ENCODE data around the gene FBXO34. TPM values are rescaled to one million over a fixed set of nuclear protein-coding genes. Genes with fewer than 3 reads are reported as not detected.

Gene FBXO34
- total and polyA plus RNA-seq, 10 of the 15 experiments (the other 5 are each of a cell fraction or from before 2014, with no cell fraction given), result 5.6 to 22.8 (median 17.6) TPM

DNA sequence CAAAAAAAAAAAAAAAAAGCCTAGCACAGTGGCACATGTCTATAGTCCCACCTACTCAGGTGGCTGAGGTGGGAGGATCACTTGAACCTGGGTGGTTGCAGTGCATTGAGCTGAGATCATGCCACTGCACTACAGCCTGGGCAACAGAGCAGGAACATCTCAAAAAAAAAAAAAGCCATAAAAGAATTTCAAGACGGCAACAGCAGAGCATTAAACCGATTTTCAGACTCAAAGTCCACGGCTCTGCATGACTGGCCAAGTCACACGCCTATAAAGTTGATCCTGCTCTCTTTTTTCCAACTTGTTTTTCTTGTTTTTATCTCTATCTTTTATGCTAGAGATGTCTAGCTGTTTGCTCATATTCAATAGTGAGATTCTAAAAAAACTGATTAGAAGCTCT, 45.3 kb downstream of the FBXO34 start (continued):
- no peak for TF ChIP-seq STAT3 (IDR thresholded peaks at IDR 0.05; ENCODE audit: low read depth, low read length)
- no peak for TF ChIP-seq ZZZ3 (IDR thresholded peaks at IDR 0.05; ENCODE audit: control insufficient read depth, insufficient read length, low read depth)
- TF ChIP-seq ESRRA (IDR thresholded peaks at IDR 0.05; ENCODE audit: low read length), result no peak
- no peak for TF ChIP-seq FOXM1 (IDR thresholded peaks at IDR 0.05; ENCODE audit: low read depth, low read length)
- TF ChIP-seq TARDBP (IDR thresholded peaks at IDR 0.05; ENCODE audit: borderline replicate concordance), result no peak

DNA sequence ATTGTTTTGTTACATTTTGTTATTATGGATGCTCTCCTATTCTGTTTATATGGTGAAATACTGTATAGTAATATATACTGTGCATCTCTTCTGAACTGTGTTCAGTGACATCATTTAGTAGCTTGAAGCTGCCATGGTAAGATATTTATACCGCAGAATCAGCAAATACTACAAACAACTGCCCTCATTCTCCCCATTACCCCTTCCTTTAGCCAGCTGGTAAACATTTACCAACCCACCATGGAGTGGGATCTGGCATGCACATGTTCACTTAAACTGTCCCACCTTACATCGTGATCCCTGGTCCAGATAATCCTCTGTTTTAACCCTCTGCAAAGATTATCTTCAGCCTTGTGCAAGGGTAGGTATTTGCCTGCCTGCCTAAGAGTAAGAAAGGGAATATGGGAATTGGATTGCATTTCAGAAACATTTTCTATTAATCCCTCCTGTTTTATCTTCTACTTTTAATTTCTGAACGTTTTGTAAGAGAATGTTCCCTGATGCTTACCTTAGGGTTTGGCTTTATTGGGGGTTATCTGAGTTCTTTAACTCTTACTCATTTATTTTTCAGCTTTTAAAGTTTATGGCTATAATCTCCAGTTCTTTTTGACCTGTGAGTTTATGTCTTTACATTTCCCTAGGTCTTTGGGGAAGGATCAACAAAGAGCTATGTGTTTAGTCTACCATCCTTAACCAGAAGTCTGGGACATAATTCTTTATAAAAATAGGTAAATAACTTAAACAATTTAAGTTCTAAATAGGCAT, 46.5 kb downstream of the FBXO34 start:
- ATAC-seq, result no peak
- no peaks in the 10 kb centered on the region for H3K4me1 ChIP-seq (ENCODE audit: control insufficient read depth, insufficient read depth, low read length)
- no peaks in the 10 kb centered on the region for H4K20me1 ChIP-seq (ENCODE audit: control insufficient read depth, insufficient read depth)
- H3K9me3 ChIP-seq (replicated peaks; ENCODE audit: control insufficient read depth, insufficient read depth, low read length), result peaks cover 3% of the 10 kb centered on the region
- in situ Hi-C loops (cut with MboI) (no loop called here), intact Hi-C loops (cut with micrococcal nuclease; ENCODE audit: unreplicated experiment) (no loop called here)
- no peaks in the 10 kb centered on the region for H3K79me2 ChIP-seq (ENCODE audit: control insufficient read depth, insufficient read depth, low read length)
- no peak overlapping the region for H2AFZ ChIP-seq (ENCODE audit: control insufficient read depth, low read depth, low read length)
- BruUV-seq (replicated peaks), result no TSS peak
- no peak for DNase-seq (ENCODE audit: low read depth, low spot score)
- ChIA-PET POLR2A (interaction anchor here (2.4 kb wide), 1 partner anchor 16 kb away, joined by 6 read pairs; no protein-coding TSS in a partner anchor), SMC1A (ENCODE audit: uncharacterized antibody, unreplicated experiment) (interaction anchor here (1.1 to 2.7 kb wide), 2 partner anchors 14 to 16 kb away, joined by 4 to 15 read pairs; no protein-coding TSS in a partner anchor), RAD21 (ENCODE audit: unreplicated experiment) (no interaction called here), CTCF (interaction anchor here (0.9 to 1.6 kb wide), 5 partner anchors 9 to 106 kb away, joined by 3 to 5 read pairs (median 3); no protein-coding TSS in a partner anchor)
- no peak overlapping the region for H3K4me3 ChIP-seq
- no peaks in the 10 kb centered on the region for H3K36me3 ChIP-seq (ENCODE audit: control insufficient read depth in 2 of 2, insufficient read depth in 2 of 2, low read length in 1 of 2)
- H3K27me3 ChIP-seq (replicated peaks in 1 of 2; ENCODE audit: control insufficient read depth in 2 of 2, insufficient read depth in 2 of 2, low read length in 1 of 2), result no peaks in the 10 kb centered on the region
- TF ChIP-seq KAT2A (conservative IDR thresholded peaks at IDR 0.05; ENCODE audit: control insufficient read depth, low read depth, low read length) (no peak), SPI1 (IDR thresholded peaks at IDR 0.05; ENCODE audit: borderline replicate concordance, insufficient read depth, low read depth, low read length) (no peak)
- 67% methylated on average over 3 of the region's 3 CpGs for WGBS (ENCODE audit: insufficient coverage, insufficient replicate concordance, low lambda C conversion rate, missing lambda C conversion rate)
- no peak overlapping the region for H3K9ac ChIP-seq (ENCODE audit: control insufficient read depth, insufficient read depth, low read length)
- FAIRE-seq, result no peak
- H3K4me2 ChIP-seq (ENCODE audit: control insufficient read depth, insufficient read depth), result no peak overlapping the region
- no peak overlapping the region for H3K27ac ChIP-seq (ENCODE audit: control insufficient read depth, insufficient read depth)

All from GM12878 (cell line).